ENCODE measurements around the gene COL16A1. TPM values are rescaled to one million over a fixed set of nuclear protein-coding genes. Genes with fewer than 3 reads are reported as not detected.

Gene COL16A1
- total and polyA plus RNA-seq, 2 of the 4 experiments (the other 2 are of a cell fraction) = 34.2 to 62.8 TPM

- Histone ChIP-seq H3K27me3 (ENCODE audit: control insufficient read depth, insufficient read depth, low read length) (no peaks in the 10 kb centered on the region), H3K36me3 (ENCODE audit: control insufficient read depth, insufficient read depth, low read length) (peaks cover 38% of the 10 kb centered on the region), H2BK15ac (ENCODE audit: low read depth, low read length) (no peak overlapping the region), H3K56ac (ENCODE audit: extremely low read depth, insufficient read depth, low read length) (no peak overlapping the region), H4K20me1 (ENCODE audit: insufficient read depth, low read length) (peaks cover 14% of the 10 kb centered on the region; the same call in 1 of the 2 replicates), H3K4me1 (ENCODE audit: control insufficient read depth, insufficient read depth, low read length) (peaks cover 8% of the 10 kb centered on the region), H3K18ac (ENCODE audit: low read depth, low read length) (no peak overlapping the region), H3K9me3 (ENCODE audit: control insufficient read depth, insufficient read depth, low read length) (no peaks in the 10 kb centered on the region), H3K14ac (replicated peaks; ENCODE audit: low read depth, low read length) (no peak overlapping the region), H3K4ac (ENCODE audit: low read depth, low read length) (no peak overlapping the region), H3K4me2 (ENCODE audit: low read depth, low read length) (no peak overlapping the region), H2AFZ (replicated peaks; ENCODE audit: low read length, poor library complexity) (no peak overlapping the region), H2BK120ac (ENCODE audit: low read depth, low read length) (no peak overlapping the region), H4K8ac (ENCODE audit: low read depth in 2 of 2, low read length in 2 of 2) (no peak overlapping the region), H2BK5ac (ENCODE audit: low read depth, low read length, poor library complexity, severe bottlenecking) (no peak overlapping the region), H2AK9ac (replicated peaks; ENCODE audit: low read depth, low read length, poor library complexity) (no peak overlapping the region), H3K9me1 (ENCODE audit: insufficient read depth, low read length) (peaks cover 13% of the 10 kb centered on the region; the same call in 1 of the 2 replicates), H3K23ac (ENCODE audit: low read depth, low read length) (no peak overlapping the region), H2AK5ac (ENCODE audit: low read depth, low read length) (no peak overlapping the region), H2BK20ac (ENCODE audit: low read depth, low read length) (no peak overlapping the region), H4K91ac (ENCODE audit: insufficient read depth, low read depth, low read length) (no peak overlapping the region), H3K79me1 (ENCODE audit: low read depth in 1 of 2, low read length in 2 of 2) (peaks cover 9 to 15% of the 10 kb centered on the region in 2 experiments; a peak in 3 of 4 replicates), H3K27ac (ENCODE audit: insufficient read depth, low read length) (no peak overlapping the region), H3K4me3 (ENCODE audit: insufficient read depth, low read depth, low read length) (no peak overlapping the region), H3K9ac (ENCODE audit: low read depth, low read length) (no peak overlapping the region), H4K5ac (ENCODE audit: low read depth, low read length) (no peak overlapping the region)
- DNase-seq = no peak
- ATAC-seq (ENCODE audit: low read depth) = no peak
- dilution Hi-C loops (cut with HindIII; ENCODE audit: low sequenced_read_pairs, unreplicated experiment) (no loop called here), intact Hi-C loops (cut with micrococcal nuclease) (no loop called here), in situ Hi-C loops (cut with MboI; ENCODE audit: low sequenced_read_pairs) (no loop called here)
- BruUV-seq (replicated peaks) = no TSS peak
- TF ChIP-seq POLR2A (IDR thresholded peaks at IDR 0.05; ENCODE audit: low read depth, low read length) (no peak), ELK1 (IDR thresholded peaks at IDR 0.05; ENCODE audit: borderline replicate concordance, low read depth, low read length) (no peak), CEBPB (IDR thresholded peaks at IDR 0.05; ENCODE audit: low read depth, low read length) (no peak), MAFK (IDR thresholded peaks at IDR 0.05; ENCODE audit: low read depth, low read length) (no peak), SMC3 (IDR thresholded peaks at IDR 0.05; ENCODE audit: low read depth, low read length) (no peak), CHD1 (IDR thresholded peaks at IDR 0.05; ENCODE audit: low read depth, low read length) (no peak), USF2 (IDR thresholded peaks at IDR 0.05; ENCODE audit: low read depth, low read length) (no peak), MAZ (IDR thresholded peaks at IDR 0.05; ENCODE audit: borderline replicate concordance, low read depth, low read length) (no peak), FOS (IDR thresholded peaks at IDR 0.05; ENCODE audit: low read depth, low read length) (no peak), MXI1 (IDR thresholded peaks at IDR 0.05; ENCODE audit: borderline replicate concordance, low read depth, low read length) (no peak)
- ChIA-PET CTCF (interaction anchor here (0.8 kb wide), 1 partner anchor 14 kb away, joined by 3 read pairs; no protein-coding TSS in a partner anchor), POLR2A (ENCODE audit: unreplicated experiment) (no interaction called here)
- WGBS, 2 experiments (ENCODE audit: extremely low coverage in 2 of 2, insufficient read length in 1 of 2) = 100% methylated on average over 1 of the region's 6 CpGs; no CpG with 5 or more reads in 1 of the 2 experiments
These were observed 74.8 kb downstream of the COL16A1 start for GRCh38 chr1:31628931-31629556.

Data from IMR-90 (cell line).